Stimulated activated CD4-positive, alpha-beta T cell treated with anti-CD3 and anti-CD28 coated beads, Interleukin-15, amount 100 ng/mL, for 1 hour (primary cell): ENCODE measurements around the gene CRIP3.

Experiments used
- DNase-seq, 2 donors: peaks; one replicate each; pipeline ENCODE4 v3.0.0-alpha.2; 2020; ENCODE audit warnings: low read depth in 1 of 2, low spot score in 1 of 2

CRIP3 gene

DNA sequence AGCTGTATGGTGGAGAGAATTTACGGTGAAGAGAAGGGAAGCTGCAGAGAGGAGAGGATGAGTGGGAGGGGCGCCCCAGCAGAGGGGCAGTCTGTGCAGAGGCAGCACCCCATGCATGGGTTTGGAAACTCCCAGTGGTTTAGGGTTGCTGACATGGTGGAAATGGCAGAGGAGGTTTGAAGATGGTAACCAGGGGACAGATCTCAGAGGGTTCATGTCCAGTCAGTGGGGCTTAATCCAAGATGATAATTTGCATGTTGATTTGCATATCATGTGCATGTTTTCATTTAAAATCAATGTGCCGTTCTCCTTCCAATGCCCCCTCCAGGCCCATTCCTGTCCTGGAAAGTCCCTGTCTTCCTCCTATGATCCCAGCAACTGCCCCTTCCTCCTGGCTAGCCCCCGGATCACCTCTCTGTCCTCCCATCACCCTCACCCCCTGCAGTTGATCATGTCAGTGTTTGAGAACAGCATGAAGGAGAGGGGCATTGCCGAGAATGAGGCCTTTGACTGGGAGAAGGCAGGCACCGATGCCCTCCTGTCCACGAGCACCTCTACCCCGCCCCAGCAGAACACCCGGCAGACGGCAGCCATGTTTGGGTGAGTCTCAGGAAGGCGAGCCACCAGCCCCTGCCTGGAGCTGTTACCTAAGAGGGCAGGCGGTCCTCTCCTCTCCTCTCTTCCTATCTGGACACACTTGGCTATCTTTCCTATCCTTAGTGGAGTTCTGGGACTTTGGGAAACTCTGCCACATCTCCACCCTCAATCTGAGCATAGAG is 51.1 kb downstream of the CRIP3 start:
- DNase-seq = no peak

- DNase-seq = no peak
Measured at GRCh38 chr6:43256670-43257366, 51.8 kb downstream of the CRIP3 start.
